Measurements from ENCODE around the gene C4orf54.

C4orf54 gene

GRCh38 chr4:99657798-99658197 is at the start of gene C4orf54:
Gene C4orf54 (minus strand): TSS chr4:99657828. CDS start chr4:99654648, 3,180 bp downstream.
- Histone ChIP-seq H3K4me2 (ENCODE audit: low read length) (no peak within 1 kb of the TSS), H3K9ac (ENCODE audit: low read length) (no peak within 1 kb of the TSS), H3K79me2 (ENCODE audit: low read length) (no peaks in the 10 kb centered on the region), H4K20me1 (ENCODE audit: insufficient read depth, low read length) (no peaks in the 10 kb centered on the region), H3K36me3 (replicated peaks; ENCODE audit: low read depth, low read length) (no peaks in the 10 kb centered on the region), H2AFZ (ENCODE audit: low read depth, low read length) (no peak within 1 kb of the TSS), H3K4me1 (ENCODE audit: low read length) (no peaks in the 10 kb centered on the region), H3K4me3 (ENCODE audit: low read length) (no peak within 1 kb of the TSS), H3K9me3 (ENCODE audit: insufficient read depth, low read length) (no peaks in the 10 kb centered on the region), H3K27me3 (ENCODE audit: low read depth, low read length) (no peaks in the 10 kb centered on the region), H3K27ac (ENCODE audit: low read length) (no peak within 1 kb of the TSS)
- TF ChIP-seq, protein P1, sequence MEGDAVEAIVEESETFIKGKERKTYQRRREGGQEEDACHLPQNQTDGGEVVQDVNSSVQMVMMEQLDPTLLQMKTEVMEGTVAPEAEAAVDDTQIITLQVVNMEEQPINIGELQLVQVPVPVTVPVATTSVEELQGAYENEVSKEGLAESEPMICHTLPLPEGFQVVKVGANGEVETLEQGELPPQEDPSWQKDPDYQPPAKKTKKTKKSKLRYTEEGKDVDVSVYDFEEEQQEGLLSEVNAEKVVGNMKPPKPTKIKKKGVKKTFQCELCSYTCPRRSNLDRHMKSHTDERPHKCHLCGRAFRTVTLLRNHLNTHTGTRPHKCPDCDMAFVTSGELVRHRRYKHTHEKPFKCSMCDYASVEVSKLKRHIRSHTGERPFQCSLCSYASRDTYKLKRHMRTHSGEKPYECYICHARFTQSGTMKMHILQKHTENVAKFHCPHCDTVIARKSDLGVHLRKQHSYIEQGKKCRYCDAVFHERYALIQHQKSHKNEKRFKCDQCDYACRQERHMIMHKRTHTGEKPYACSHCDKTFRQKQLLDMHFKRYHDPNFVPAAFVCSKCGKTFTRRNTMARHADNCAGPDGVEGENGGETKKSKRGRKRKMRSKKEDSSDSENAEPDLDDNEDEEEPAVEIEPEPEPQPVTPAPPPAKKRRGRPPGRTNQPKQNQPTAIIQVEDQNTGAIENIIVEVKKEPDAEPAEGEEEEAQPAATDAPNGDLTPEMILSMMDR (IDR thresholded peaks at IDR 0.05; ENCODE audit: low read depth, low read length), result no peak

DNA sequence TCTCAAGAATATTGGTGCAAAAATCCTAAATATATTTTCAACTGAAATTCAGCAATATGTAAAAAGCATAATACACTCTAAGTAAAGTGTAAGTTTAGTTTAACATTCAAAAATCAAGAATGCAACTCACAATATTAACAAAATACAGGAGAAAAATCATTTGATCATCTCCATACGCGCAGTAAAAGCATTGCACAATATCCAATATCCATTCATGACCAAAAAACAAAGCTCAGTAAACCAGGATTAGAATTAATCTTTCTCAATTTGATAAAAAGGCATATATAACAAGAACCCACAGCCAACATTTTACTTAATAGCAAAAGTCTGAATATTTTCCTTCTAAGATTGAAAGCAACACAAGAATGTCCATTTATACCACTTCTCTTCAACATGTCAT is 48.3 kb upstream of the C4orf54 start:
- Histone ChIP-seq H4K20me1 (ENCODE audit: insufficient read depth, low read length) (no peaks in the 10 kb centered on the region), H3K79me2 (ENCODE audit: low read length) (no peaks in the 10 kb centered on the region), H3K9ac (ENCODE audit: low read length) (no peak overlapping the region), H3K27me3 (ENCODE audit: low read depth, low read length) (no peaks in the 10 kb centered on the region), H3K9me3 (ENCODE audit: insufficient read depth, low read length) (no peaks in the 10 kb centered on the region), H3K4me1 (ENCODE audit: low read length) (no peaks in the 10 kb centered on the region), H3K36me3 (replicated peaks; ENCODE audit: low read depth, low read length) (no peaks in the 10 kb centered on the region), H3K4me2 (ENCODE audit: low read length) (no peak overlapping the region), H3K27ac (ENCODE audit: low read length) (no peak overlapping the region), H3K4me3 (ENCODE audit: low read length) (no peak overlapping the region), H2AFZ (ENCODE audit: low read depth, low read length) (no peak overlapping the region)
- no peak for TF ChIP-seq EZH2phosphoT487 (IDR thresholded peaks at IDR 0.05; ENCODE audit: low read depth)
- TF ChIP-seq, protein P1 (IDR thresholded peaks at IDR 0.05; ENCODE audit: low read depth, low read length), result no peak

DNA sequence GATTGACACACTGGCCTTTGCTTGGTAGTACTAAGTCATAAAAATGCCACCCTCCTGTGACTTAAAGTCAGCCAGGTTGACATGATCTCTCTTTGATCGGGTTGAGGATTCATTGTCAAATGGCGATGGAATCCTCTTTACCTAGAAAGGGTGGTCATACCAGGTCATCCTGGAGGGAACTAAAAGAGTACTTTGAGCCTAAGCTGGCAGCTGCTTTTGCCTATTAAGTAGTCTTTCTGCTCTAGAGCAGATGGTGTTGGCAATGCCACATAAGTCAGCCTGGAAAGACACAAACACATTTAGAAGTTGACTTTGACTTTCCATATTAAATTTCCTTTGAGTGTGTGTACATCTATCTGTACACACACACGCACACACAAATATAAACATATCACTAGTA is 39.2 kb upstream of the C4orf54 start:
- Histone ChIP-seq H3K4me2 (ENCODE audit: low read length) (no peak overlapping the region), H2AFZ (ENCODE audit: low read depth, low read length) (no peak overlapping the region), H3K79me2 (ENCODE audit: low read length) (no peaks in the 10 kb centered on the region), H3K36me3 (replicated peaks; ENCODE audit: low read depth, low read length) (no peaks in the 10 kb centered on the region), H4K20me1 (ENCODE audit: insufficient read depth, low read length) (no peaks in the 10 kb centered on the region), H3K9me3 (ENCODE audit: insufficient read depth, low read length) (no peaks in the 10 kb centered on the region), H3K9ac (ENCODE audit: low read length) (no peak overlapping the region), H3K27me3 (ENCODE audit: low read depth, low read length) (no peaks in the 10 kb centered on the region), H3K4me3 (ENCODE audit: low read length) (no peak overlapping the region), H3K4me1 (ENCODE audit: low read length) (no peaks in the 10 kb centered on the region), H3K27ac (ENCODE audit: low read length) (no peak overlapping the region)
- TF ChIP-seq EZH2phosphoT487 (IDR thresholded peaks at IDR 0.05; ENCODE audit: low read depth), result no peak
- TF ChIP-seq, protein P1 (IDR thresholded peaks at IDR 0.05; ENCODE audit: low read depth, low read length), result no peak

- Histone ChIP-seq H3K9ac (ENCODE audit: low read length) (no peak overlapping the region), H3K27ac (ENCODE audit: low read length) (no peak overlapping the region), H3K36me3 (replicated peaks; ENCODE audit: low read depth, low read length) (no peaks in the 10 kb centered on the region), H3K27me3 (ENCODE audit: low read depth, low read length) (no peaks in the 10 kb centered on the region), H3K4me1 (ENCODE audit: low read length) (no peaks in the 10 kb centered on the region), H4K20me1 (ENCODE audit: insufficient read depth, low read length) (no peaks in the 10 kb centered on the region), H3K4me2 (ENCODE audit: low read length) (no peak overlapping the region), H3K79me2 (ENCODE audit: low read length) (no peaks in the 10 kb centered on the region), H3K4me3 (ENCODE audit: low read length) (no peak overlapping the region), H2AFZ (ENCODE audit: low read depth, low read length) (no peak overlapping the region), H3K9me3 (ENCODE audit: insufficient read depth, low read length) (no peaks in the 10 kb centered on the region)
- TF ChIP-seq EZH2phosphoT487 (IDR thresholded peaks at IDR 0.05; ENCODE audit: low read depth), result no peak
These were observed 35.5 kb upstream of the C4orf54 start for GRCh38 chr4:99693140-99693539.

- Histone ChIP-seq H3K4me1 (ENCODE audit: low read length) (no peaks in the 10 kb centered on the region), H3K79me2 (ENCODE audit: low read length) (no peaks in the 10 kb centered on the region), H3K9ac (ENCODE audit: low read length) (no peak overlapping the region), H3K4me3 (ENCODE audit: low read length) (no peak overlapping the region), H3K27ac (ENCODE audit: low read length) (no peak overlapping the region), H3K36me3 (replicated peaks; ENCODE audit: low read depth, low read length) (no peaks in the 10 kb centered on the region), H3K27me3 (ENCODE audit: low read depth, low read length) (no peaks in the 10 kb centered on the region), H2AFZ (ENCODE audit: low read depth, low read length) (no peak overlapping the region), H4K20me1 (ENCODE audit: insufficient read depth, low read length) (no peaks in the 10 kb centered on the region), H3K4me2 (ENCODE audit: low read length) (no peak overlapping the region), H3K9me3 (ENCODE audit: insufficient read depth, low read length) (no peaks in the 10 kb centered on the region)
- no peak for TF ChIP-seq EZH2phosphoT487 (IDR thresholded peaks at IDR 0.05; ENCODE audit: low read depth)
- TF ChIP-seq, protein P1 (IDR thresholded peaks at IDR 0.05; ENCODE audit: low read depth, low read length), result no peak
These were observed 33.4 kb upstream of the C4orf54 start for GRCh38 chr4:99690990-99691389.
